Activated CD4-positive, alpha-beta T cell treated with anti-CD3 and anti-CD28 coated beads, Interleukin-2, amount 10 ng/mL, durations not matched to agents 24 days and 14 days (primary cell): Measurements from ENCODE around the gene NBPF11. TPM values are rescaled to one million over a fixed set of nuclear protein-coding genes. Genes with fewer than 3 reads are reported as not detected.
A peak's percentile ranks its signal among the peaks of the same experiment; 100 is the strongest.
"Not testable (repeated sequence)": the region's sequence is repeated elsewhere in the genome, so short reads cannot be mapped to it uniquely, and the experiment has no call there.

Experiments
- DNase-seq: peaks from one replicate; pipeline ENCODE4 v3.0.0; 2022
- H3K27ac Mint-ChIP-seq: one replicate; pipeline ENCODE4 v1.8.0; 2022; ENCODE audit warnings: mild to moderate bottlenecking, mixed read lengths
- H3K27me3 Mint-ChIP-seq: one replicate; pipeline ENCODE4 v1.8.0; 2022; ENCODE audit warnings: mixed read lengths
- H3K36me3 Mint-ChIP-seq: one replicate; pipeline ENCODE4 v1.8.0; 2022; ENCODE audit warnings: low read depth, mild to moderate bottlenecking, mixed read lengths
- H3K4me1 Mint-ChIP-seq: one replicate; pipeline ENCODE4 v1.8.0; 2021; ENCODE audit warnings: mixed read lengths
- H3K4me3 Mint-ChIP-seq: one replicate; pipeline ENCODE4 v1.8.0; 2022; ENCODE audit warnings: mild to moderate bottlenecking, moderate library complexity, mixed read lengths
- H3K9me3 Mint-ChIP-seq: one replicate; pipeline ENCODE4 v1.8.0; 2021; ENCODE audit warnings: mixed read lengths
- intact Hi-C: fragments of 100-400 bp; cut with micrococcal nuclease; formaldehyde crosslinking; loops from one replicate; pipeline ENCODE4 v1.15.1; 2023
- total RNA-seq: library from RNA; stranded (reverse); gene quantifications from 2 replicates; pipeline ENCODE4 v1.2.3, GENCODE V29; 2022

NBPF11 gene, protein sequence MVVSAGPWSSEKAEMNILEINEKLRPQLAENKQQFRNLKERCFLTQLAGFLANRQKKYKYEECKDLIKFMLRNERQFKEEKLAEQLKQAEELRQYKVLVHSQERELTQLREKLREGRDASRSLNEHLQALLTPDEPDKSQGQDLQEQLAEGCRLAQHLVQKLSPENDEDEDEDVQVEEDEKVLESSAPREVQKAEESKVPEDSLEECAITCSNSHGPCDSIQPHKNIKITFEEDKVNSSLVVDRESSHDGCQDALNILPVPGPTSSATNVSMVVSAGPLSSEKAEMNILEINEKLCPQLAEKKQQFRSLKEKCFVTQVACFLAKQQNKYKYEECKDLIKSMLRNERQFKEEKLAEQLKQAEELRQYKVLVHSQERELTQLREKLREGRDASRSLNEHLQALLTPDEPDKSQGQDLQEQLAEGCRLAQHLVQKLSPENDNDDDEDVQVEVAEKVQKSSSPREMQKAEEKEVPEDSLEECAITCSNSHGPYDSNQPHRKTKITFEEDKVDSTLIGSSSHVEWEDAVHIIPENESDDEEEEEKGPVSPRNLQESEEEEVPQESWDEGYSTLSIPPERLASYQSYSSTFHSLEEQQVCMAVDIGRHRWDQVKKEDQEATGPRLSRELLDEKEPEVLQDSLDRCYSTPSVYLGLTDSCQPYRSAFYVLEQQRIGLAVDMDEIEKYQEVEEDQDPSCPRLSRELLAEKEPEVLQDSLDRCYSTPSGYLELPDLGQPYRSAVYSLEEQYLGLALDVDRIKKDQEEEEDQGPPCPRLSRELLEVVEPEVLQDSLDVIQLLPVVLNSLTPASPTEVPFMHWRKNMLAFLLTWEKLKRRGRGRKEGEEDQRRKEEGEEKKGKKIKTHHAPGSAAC
- total RNA-seq: 10.1 and 10.5 TPM in 2 replicates

DNA sequence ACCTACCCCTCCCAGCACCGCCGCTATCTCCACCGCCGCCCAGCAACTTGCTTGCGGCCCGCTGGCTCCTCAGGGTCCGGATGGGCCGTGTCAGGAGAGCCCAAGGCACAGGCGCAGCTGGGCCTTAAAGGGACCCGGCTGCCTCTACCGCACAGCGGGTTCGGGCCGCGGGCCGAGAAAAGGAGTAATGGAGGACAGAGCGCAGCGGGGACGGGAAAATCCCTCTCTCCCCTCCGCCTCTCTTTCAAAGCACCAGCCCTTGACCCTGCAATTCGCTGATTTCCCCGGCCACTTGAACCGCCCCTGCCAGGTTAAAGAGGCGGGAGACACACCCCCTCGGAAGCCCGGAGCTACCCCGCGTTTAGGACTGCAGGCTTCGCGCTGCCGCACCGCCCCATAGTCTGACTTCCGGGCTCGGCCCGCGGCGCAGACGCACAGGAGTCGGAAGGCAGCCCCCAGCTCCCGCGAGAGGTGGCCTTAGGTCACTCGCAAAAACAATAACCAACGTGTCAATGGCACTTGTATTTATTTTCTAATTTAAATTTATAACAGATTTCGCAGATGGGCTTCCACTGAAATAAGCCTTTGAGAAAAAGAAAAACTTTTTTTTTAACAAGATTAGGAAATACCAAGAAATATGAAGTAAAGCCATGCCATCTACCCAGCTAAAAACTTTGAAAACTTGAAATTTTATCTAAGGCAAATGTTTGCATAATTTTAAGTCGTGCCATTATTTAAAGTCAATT lies at the start of gene NBPF11:
Gene NBPF11, minus strand, starts transcription at position 371 of the 746 bp plus-strand sequence. CDS start 25,278 bp downstream, outside the sequence.
- H3K9me3 Mint-ChIP-seq, H3K27me3 Mint-ChIP-seq, intact Hi-C loops, H3K36me3 Mint-ChIP-seq: not testable (repeated sequence)
- Mint-ChIP-seq H3K4me1 (peaks cover 12% of the 10 kb centered on the region), H3K27ac (peak within 1 kb of the TSS; percentile 93), H3K4me3 (peak within 1 kb of the TSS; percentile 98)
- peak; percentile 96 for DNase-seq

- intact Hi-C loops, DNase-seq, H3K9me3 Mint-ChIP-seq, H3K36me3 Mint-ChIP-seq, H3K27ac Mint-ChIP-seq, H3K4me3 Mint-ChIP-seq, H3K4me1 Mint-ChIP-seq, H3K27me3 Mint-ChIP-seq: not testable (repeated sequence)
Measured at GRCh38 chr1:148197396-148197795, 45.3 kb upstream of the NBPF11 start.

- H3K27me3 Mint-ChIP-seq, DNase-seq, intact Hi-C loops, H3K27ac Mint-ChIP-seq, H3K9me3 Mint-ChIP-seq, H3K4me1 Mint-ChIP-seq, H3K4me3 Mint-ChIP-seq, H3K36me3 Mint-ChIP-seq: not testable (repeated sequence)
Measured at GRCh38 chr1:148196949-148197348, 44.9 kb upstream of the NBPF11 start.

DNA sequence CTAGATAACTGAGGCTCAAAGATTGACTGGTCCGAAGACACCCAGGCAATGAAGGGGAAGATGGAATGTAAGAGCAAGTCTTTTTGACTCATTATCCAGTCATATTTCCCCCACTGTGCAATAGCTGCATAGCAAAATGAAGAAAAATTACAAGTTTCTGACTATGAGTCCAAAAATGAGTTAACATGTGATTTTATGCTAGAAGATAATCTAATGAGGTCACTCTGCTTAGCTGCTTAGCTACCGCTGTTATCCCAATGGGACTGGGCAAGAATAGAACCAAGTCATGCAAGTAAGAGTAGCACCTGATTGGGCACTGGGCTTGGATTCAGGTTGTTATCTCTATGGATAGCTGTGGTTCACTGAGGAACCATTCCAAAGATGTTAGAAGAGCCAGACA lies 43.0 kb upstream of the NBPF11 start:
- intact Hi-C loops, H3K4me3 Mint-ChIP-seq, H3K27ac Mint-ChIP-seq, DNase-seq, H3K4me1 Mint-ChIP-seq, H3K27me3 Mint-ChIP-seq, H3K36me3 Mint-ChIP-seq, H3K9me3 Mint-ChIP-seq: not testable (repeated sequence)

DNA sequence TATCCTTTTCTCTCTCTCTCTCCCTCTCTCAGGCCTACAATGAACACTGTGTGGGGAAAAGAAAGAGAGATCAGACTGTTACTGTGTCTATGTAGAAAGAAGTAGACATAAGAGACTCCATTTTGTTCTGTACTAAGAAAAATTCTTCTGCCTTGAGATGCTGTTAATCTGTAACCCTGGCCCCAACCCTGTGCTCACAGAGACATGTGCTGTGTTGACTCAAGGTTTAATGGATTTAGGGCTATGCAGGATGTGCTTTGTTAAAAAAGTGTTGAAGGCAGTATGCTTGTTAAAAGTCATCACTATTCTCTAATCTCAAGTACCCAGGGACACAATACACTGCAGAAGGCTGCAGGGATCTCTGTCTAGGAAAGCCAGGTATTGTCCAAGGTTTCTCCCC lies 36.7 kb upstream of the NBPF11 start:
- H3K27ac Mint-ChIP-seq, H3K4me3 Mint-ChIP-seq, H3K4me1 Mint-ChIP-seq, H3K27me3 Mint-ChIP-seq, H3K9me3 Mint-ChIP-seq, intact Hi-C loops, H3K36me3 Mint-ChIP-seq: not testable (repeated sequence)
- peak; percentile 43 for DNase-seq

GRCh38 chr1:148178682-148179081 lies 26.6 kb upstream of the NBPF11 start:
- intact Hi-C loops, H3K4me3 Mint-ChIP-seq, H3K27ac Mint-ChIP-seq, H3K36me3 Mint-ChIP-seq, DNase-seq, H3K4me1 Mint-ChIP-seq, H3K9me3 Mint-ChIP-seq, H3K27me3 Mint-ChIP-seq: not testable (repeated sequence)

DNA sequence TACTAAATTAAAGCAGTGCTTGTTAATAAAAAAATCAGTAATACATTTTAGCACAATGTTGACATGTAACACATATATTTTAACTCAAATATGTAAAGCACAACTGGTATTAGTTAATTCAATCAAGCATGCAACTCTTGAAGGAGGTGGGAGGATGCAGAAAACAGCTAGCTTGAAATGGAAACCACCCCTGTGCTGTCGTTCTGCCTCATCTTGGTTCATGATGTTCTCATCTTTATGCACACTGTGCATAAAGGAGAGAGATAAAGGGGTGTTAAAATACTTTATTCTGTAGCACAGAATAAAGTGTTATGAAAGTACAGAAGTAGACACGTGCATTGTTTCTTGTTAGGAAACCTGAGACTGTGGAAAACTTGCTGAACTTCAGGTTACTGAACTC lies 23.3 kb upstream of the NBPF11 start:
- H3K4me1 Mint-ChIP-seq, H3K27me3 Mint-ChIP-seq, H3K4me3 Mint-ChIP-seq, H3K9me3 Mint-ChIP-seq, H3K27ac Mint-ChIP-seq, H3K36me3 Mint-ChIP-seq, intact Hi-C loops: not testable (repeated sequence)
- peak; percentile 19 for DNase-seq

DNA sequence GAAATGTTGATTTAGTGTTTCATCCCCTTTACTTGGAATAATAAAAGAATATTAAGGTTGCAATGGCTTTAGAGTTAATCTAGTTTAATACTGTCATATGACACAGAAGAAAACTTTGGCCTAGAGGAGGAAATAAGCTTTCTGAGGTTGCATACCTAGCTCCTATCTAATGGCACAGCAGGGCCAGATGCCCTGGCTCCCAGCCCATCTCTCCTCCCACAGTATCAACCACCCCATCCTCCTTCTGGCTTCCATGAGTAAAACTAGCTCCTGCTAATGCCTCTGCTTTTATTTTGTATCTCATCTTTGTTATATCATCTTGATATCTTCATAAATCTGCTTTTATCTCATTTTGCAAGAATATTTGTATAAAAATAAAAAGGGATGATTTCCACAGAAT lies 19.9 kb upstream of the NBPF11 start:
- H3K4me1 Mint-ChIP-seq, H3K36me3 Mint-ChIP-seq, H3K4me3 Mint-ChIP-seq, H3K27me3 Mint-ChIP-seq, DNase-seq, H3K9me3 Mint-ChIP-seq, H3K27ac Mint-ChIP-seq, intact Hi-C loops: not testable (repeated sequence)

DNA sequence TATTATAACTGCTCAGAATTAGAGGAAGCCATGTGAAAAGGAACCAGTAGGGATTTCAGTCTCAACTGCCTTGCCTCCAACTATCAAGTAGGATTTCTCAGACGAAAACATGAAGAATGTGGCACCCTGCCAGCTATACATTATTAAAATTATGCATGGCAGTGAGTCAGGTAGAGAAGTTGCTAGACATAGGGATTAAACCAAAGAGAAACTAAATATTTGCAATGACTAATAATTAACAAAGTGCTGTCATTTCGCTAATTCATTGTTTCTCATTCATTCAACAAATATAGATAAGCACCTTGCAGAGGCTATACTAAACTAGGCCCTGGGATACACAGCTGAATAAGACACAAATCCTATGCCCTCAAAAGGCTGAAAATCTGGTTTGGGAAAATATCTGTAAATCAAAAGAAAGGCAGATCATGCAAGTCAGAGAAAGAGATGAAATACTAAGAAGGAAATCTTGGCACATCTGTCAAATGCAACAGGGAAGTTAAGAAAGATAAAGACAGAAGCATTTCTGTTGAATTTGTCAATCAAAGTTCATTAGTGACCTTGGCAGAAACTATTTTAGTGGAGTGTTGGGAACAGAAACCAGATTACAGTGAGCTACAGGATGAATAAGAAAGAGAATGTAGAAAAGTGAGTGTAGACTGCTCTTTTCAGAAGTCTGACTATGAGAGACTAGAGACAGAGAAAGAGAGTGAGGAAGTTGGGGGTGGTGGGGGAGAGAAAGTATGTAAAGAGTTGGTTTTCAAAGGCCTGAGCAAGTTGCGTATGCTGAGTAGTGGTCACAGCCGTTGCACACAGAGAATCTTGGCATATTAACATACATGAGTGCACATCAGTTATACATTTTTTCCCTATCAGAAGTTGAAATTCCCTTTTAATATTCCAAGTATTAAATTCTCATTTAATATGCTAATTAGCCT lies 14.7 kb upstream of the NBPF11 start:
- H3K36me3 Mint-ChIP-seq: no peaks in the 10 kb centered on the region
- H3K27me3 Mint-ChIP-seq: peaks cover 19% of the 10 kb centered on the region
- peaks cover 4% of the 10 kb centered on the region for H3K4me1 Mint-ChIP-seq
- H3K4me3 Mint-ChIP-seq: no peak overlapping the region
- no peaks in the 10 kb centered on the region for H3K9me3 Mint-ChIP-seq
- DNase-seq: peak; percentile 40
- no peak overlapping the region for H3K27ac Mint-ChIP-seq
- intact Hi-C loops: no loop called here

GRCh38 chr1:148162363-148162762 lies 10.3 kb upstream of the NBPF11 start:
- no peak overlapping the region for H3K4me3 Mint-ChIP-seq
- H3K4me1 Mint-ChIP-seq: peaks cover 7% of the 10 kb centered on the region
- intact Hi-C loops: no loop called here
- H3K36me3 Mint-ChIP-seq: no peaks in the 10 kb centered on the region
- peaks cover 28% of the 10 kb centered on the region for H3K27me3 Mint-ChIP-seq
- no peak for DNase-seq
- H3K9me3 Mint-ChIP-seq: no peaks in the 10 kb centered on the region
- H3K27ac Mint-ChIP-seq: no peak overlapping the region

DNA sequence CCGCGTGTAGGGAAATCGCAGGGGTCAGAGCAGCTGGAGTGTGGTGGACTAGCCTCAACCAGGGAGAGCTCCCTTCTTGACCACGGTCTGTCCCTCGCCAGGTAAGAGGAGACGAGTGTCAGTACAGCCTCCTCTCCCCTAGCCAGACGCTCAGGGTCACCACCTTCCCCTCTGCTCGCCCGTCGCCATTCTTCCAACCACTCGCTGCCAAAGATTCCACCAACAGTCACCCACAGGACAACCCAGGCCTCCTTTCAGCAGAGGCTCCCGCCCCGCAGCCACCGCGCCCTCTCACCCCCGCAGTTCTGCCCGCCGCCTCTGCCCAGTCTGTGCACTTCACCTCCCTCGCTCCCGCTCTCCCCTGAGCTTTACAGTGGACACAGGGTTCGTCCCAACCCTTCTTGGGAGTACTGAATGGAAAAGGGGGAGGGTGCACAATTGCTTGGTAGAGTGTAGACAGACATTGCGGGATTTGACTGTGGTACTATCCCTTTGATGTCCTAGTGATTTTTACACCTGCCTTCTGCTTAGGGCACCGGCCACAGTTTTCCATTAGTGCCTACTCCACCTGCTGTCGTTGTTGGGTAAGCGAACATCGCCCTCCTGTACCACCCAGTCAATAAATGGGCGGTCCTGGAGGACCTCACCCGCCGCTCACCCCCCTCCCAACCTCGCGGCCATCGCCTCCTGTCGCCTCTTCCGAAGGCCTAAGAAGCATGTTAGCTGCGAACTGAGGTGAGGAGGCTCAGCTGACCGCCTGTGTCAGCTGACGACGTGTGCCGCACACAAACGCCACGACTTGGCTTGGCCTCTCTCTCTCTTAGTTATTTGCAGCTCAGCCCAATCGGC lies 9.2 kb upstream of the NBPF11 start:
- Mint-ChIP-seq H3K9me3 (no peaks in the 10 kb centered on the region), H3K4me3 (no peak overlapping the region), H3K27ac (no peak overlapping the region), H3K4me1 (peaks cover 4% of the 10 kb centered on the region), H3K36me3 (no peaks in the 10 kb centered on the region), H3K27me3 (peaks cover 22% of the 10 kb centered on the region)
- intact Hi-C loops: no loop called here
- DNase-seq: no peak

DNA sequence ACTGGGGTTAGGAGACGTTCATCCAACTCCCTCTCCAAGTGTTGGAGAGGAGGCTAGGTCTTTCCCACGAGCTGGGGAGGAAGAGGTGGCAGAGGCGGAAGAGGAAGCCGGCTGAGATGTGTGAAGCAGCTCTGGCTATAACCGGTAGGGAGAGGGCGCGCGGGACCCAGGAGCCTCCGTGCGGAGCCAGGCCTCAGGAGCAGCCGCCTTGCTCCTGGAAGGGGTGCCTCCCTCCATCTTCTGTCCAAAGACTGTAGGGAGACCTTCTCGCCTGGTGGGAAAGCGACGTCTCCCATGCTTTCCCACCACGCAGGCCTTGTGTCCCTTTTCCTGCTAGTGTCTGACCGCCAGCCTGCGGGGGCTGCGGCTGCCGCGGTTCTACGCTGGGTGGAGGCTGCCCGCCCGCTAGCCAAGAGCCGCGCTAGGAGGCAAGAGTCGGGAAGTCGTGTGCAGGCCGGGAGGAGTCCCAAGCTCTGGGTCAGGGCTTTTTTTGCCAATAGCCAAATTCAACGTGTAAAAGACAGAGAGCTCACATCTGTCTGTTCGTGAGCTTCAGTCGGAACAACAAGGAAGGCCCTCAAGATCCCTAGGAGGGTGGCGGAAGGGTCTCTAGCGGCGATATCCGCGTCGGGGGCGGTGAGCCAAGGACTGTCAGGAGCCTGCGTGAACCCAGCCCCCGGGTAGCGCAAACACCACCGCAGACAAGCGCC lies 8.4 kb upstream of the NBPF11 start:
- no peak overlapping the region for H3K4me3 Mint-ChIP-seq
- no peaks in the 10 kb centered on the region for H3K9me3 Mint-ChIP-seq
- H3K27ac Mint-ChIP-seq: no peak overlapping the region

More for the DNA sequence above, 8.4 kb upstream of the NBPF11 start:
- peak; percentile 49 for DNase-seq
- H3K27me3 Mint-ChIP-seq: peaks cover 24% of the 10 kb centered on the region
- peaks cover 7% of the 10 kb centered on the region for H3K4me1 Mint-ChIP-seq
- H3K36me3 Mint-ChIP-seq: no peaks in the 10 kb centered on the region
- intact Hi-C loops: no loop called here
